ENCODE measurements around the gene SHMT2. TPM values are rescaled to one million over a fixed set of nuclear protein-coding genes. Genes with fewer than 3 reads are reported as not detected.

The SHMT2 gene
- total and polyA plus RNA-seq, 2 experiments from 2014 or later: 125 to 387 TPM

GRCh38 chr12:57224278-57224972, 5.1 kb upstream of the SHMT2 start:
- Histone ChIP-seq H3K9me2 (ENCODE audit: insufficient read depth) (no peaks in the 10 kb centered on the region), H3K4me1 (ENCODE audit: insufficient read depth) (peaks cover 68% of the 10 kb centered on the region), H3K4me2 (peak overlapping the region; percentile 72), H3K79me2 (replicated peaks; ENCODE audit: insufficient read depth) (no peaks in the 10 kb centered on the region), H3K27me3 (ENCODE audit: insufficient read depth) (peaks cover 97% of the 10 kb centered on the region), H3K27ac (ENCODE audit: low read depth) (no peak overlapping the region), H3K36me3 (ENCODE audit: insufficient read depth) (no peaks in the 10 kb centered on the region), H4K20me1 (replicated peaks; ENCODE audit: insufficient read depth) (peaks cover 5% of the 10 kb centered on the region; the same call in 1 of the 2 replicates), H3F3A (replicated peaks; ENCODE audit: low read depth) (peaks cover 30% of the 10 kb centered on the region; the same call in 1 of the 2 replicates), H2AFZ (peak overlapping the region; percentile 81; the same call in 1 of the 2 replicates), H3K4me3 (peak overlapping the region; percentile 61)
- H3K9me3 Mint-ChIP-seq: peaks cover 3% of the 10 kb centered on the region
- TF ChIP-seq POLR2AphosphoS5 (IDR thresholded peaks at IDR 0.05; ENCODE audit: low read depth) (no peak), EZH2 (IDR thresholded peaks at IDR 0.05; ENCODE audit: low read depth, unreplicated experiment) (peak; percentile 34), EZH2phosphoT487 (IDR thresholded peaks at IDR 0.05; ENCODE audit: unreplicated experiment) (no peak), ZNF462 (CRISPR knock-in tag; IDR thresholded peaks at IDR 0.05) (no peak), JUNB (IDR thresholded peaks at IDR 0.05; ENCODE audit: unreplicated experiment) (no peak), CTCF (conservative IDR thresholded peaks at IDR 0.05; ENCODE audit: low read depth in 2 of 2) (no peak), NANOG (IDR thresholded peaks at IDR 0.05; ENCODE audit: borderline replicate concordance) (no peak), ETS1 (IDR thresholded peaks at IDR 0.05) (no peak)
- peak overlapping the region; percentile 17; the same call in 1 of the 3 replicates for H3K4me3 Mint-ChIP-seq
- peaks cover 79% of the 10 kb centered on the region for H3K27me3 Mint-ChIP-seq (ENCODE audit: insufficient read depth, low read depth, poor library complexity)
- ATAC-seq (no peak), DNase-seq (ENCODE audit: low spot score) (peak; percentile 86)
- H3K36me3 Mint-ChIP-seq (ENCODE audit: low read depth): peaks cover 2% of the 10 kb centered on the region; the same call in 1 of the 3 replicates
- H3K27ac Mint-ChIP-seq: no peak overlapping the region
- peaks cover 65% of the 10 kb centered on the region for H3K4me1 Mint-ChIP-seq
